K562 (cell line): ENCODE results near the gene METRN. TPM values are rescaled to one million over a fixed set of nuclear protein-coding genes. Genes with fewer than 3 reads are reported as not detected.

Experiments
- DMBX1 ChIP-seq: fragments of 250-450 bp; sonication (Bioruptor Pico); IDR thresholded peaks from 2 replicates; pipeline ENCODE4 v1.8.0; 2022; ENCODE audit warnings: inconsistent platforms, mild to moderate bottlenecking, moderate library complexity, borderline replicate concordance
- RBFOX2 ChIP-seq: fragments of 200-400 bp; formaldehyde crosslinking; IDR thresholded peaks from 2 replicates; pipeline ENCODE4 v1.6.1; 2017; ENCODE audit warnings: low read depth, mild to moderate bottlenecking, low read length, moderate library complexity
- SMARCB1 ChIP-seq: IDR thresholded peaks from 2 replicates; pipeline ENCODE4 v1.6.1; 2011; ENCODE audit warnings: improper control_type of control experiment, low read depth; ENCODE audit not compliant: insufficient read length
- SMARCC2 ChIP-seq: fragments of 450-650 bp; IDR thresholded peaks from 2 replicates; pipeline ENCODE4 v1.6.1; 2017; ENCODE audit warnings: antibody characterized with exemption, moderate library complexity, mild to moderate bottlenecking, low read depth
- polyA plus RNA-seq, 8 experiments: library from polyadenylated mRNA; depleted of rRNA in 4 of 8; stranded (reverse) in 5 of 8; unstranded in 3 of 8; fragments of >200 nt; fragmentation: Nextera tagmentation in 2 of 8; fragmentation: Illumina TruSeq in 1 of 8; extraction: Ambion mirVana in 2 of 8; extraction: Trizol in 1 of 8; gene quantifications; 2 replicates each; pipeline versions ENCODE4 v1.2.1 to v1.2.3, GENCODE V29; 2011 to 2014; ENCODE audit warnings: inconsistent platforms in 1 of 8, missing spikeins in 1 of 8
- total RNA-seq, 7 experiments: library from RNA; depleted of rRNA in 6 of 7; stranded (reverse); fragments of >200 nt in 6 of 7; fragmentation: Illumina TruSeq in 2 of 7; extraction: Trizol in 2 of 7; gene quantifications; 2 replicates each; pipeline versions ENCODE4 v1.2.1 to v1.2.3, GENCODE V29; 2011 to 2021; ENCODE audit warnings: low replicate concordance in 1 of 7
- TF ChIP-seq, protein P1 (sequence below): conservative IDR thresholded peaks from 2 replicates; pipeline ENCODE4 v1.6.1; 2011; ENCODE audit warnings: low read depth, mild to moderate bottlenecking, low read length; ENCODE audit not compliant: control insufficient read depth
- TF ChIP-seq, protein P2 (sequence below): fragments of 250-450 bp; sonication (Bioruptor Pico); IDR thresholded peaks from 2 replicates; pipeline ENCODE4 v1.9.0; 2021; ENCODE audit warnings: mild to moderate bottlenecking, inconsistent platforms
- TF ChIP-seq, protein P3 (sequence below): fragments of 200-800 bp; sonication (Bioruptor generic); IDR thresholded peaks from 2 replicates; pipeline ENCODE4 v1.6.1; 2017; ENCODE audit warnings: missing genetic modification characterization, missing compliant biosample characterization

METRN gene
- total and polyA plus RNA-seq, 9 of the 15 experiments (the other 6 are each of a cell fraction or from before 2014, with no cell fraction given): 0.20 to 89.8 (median 15.4) TPM

- TF ChIP-seq, protein P1, sequence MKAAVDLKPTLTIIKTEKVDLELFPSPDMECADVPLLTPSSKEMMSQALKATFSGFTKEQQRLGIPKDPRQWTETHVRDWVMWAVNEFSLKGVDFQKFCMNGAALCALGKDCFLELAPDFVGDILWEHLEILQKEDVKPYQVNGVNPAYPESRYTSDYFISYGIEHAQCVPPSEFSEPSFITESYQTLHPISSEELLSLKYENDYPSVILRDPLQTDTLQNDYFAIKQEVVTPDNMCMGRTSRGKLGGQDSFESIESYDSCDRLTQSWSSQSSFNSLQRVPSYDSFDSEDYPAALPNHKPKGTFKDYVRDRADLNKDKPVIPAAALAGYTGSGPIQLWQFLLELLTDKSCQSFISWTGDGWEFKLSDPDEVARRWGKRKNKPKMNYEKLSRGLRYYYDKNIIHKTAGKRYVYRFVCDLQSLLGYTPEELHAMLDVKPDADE: peak; percentile 75; the same call in 1 of the 2 replicates
- TF ChIP-seq SMARCB1 (no peak), RBFOX2 (peak; percentile 28; the same call in 1 of the 2 replicates), DMBX1 (CRISPR knock-in tag) (0 out of 2 replicates have a peak, but pooled peaks have one; percentile 25), SMARCC2 (no peak)
- TF ChIP-seq, protein P2, sequence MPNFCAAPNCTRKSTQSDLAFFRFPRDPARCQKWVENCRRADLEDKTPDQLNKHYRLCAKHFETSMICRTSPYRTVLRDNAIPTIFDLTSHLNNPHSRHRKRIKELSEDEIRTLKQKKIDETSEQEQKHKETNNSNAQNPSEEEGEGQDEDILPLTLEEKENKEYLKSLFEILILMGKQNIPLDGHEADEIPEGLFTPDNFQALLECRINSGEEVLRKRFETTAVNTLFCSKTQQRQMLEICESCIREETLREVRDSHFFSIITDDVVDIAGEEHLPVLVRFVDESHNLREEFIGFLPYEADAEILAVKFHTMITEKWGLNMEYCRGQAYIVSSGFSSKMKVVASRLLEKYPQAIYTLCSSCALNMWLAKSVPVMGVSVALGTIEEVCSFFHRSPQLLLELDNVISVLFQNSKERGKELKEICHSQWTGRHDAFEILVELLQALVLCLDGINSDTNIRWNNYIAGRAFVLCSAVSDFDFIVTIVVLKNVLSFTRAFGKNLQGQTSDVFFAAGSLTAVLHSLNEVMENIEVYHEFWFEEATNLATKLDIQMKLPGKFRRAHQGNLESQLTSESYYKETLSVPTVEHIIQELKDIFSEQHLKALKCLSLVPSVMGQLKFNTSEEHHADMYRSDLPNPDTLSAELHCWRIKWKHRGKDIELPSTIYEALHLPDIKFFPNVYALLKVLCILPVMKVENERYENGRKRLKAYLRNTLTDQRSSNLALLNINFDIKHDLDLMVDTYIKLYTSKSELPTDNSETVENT (CRISPR knock-in tag): 0 out of 2 replicates have a peak, but pooled peaks have one; percentile 27
- TF ChIP-seq, protein P3, sequence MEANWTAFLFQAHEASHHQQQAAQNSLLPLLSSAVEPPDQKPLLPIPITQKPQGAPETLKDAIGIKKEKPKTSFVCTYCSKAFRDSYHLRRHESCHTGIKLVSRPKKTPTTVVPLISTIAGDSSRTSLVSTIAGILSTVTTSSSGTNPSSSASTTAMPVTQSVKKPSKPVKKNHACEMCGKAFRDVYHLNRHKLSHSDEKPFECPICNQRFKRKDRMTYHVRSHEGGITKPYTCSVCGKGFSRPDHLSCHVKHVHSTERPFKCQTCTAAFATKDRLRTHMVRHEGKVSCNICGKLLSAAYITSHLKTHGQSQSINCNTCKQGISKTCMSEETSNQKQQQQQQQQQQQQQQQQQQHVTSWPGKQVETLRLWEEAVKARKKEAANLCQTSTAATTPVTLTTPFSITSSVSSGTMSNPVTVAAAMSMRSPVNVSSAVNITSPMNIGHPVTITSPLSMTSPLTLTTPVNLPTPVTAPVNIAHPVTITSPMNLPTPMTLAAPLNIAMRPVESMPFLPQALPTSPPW (CRISPR knock-in tag): peak; percentile 77
Observed at GRCh38 chr16:728131-728889, 13.4 kb downstream of the METRN start (continued).
